HUES64 (cell line): ENCODE results near the gene KLHL41.
A peak's percentile ranks its signal among the peaks of the same experiment; 100 is the strongest.
"Not testable (repeated sequence)": the region's sequence is repeated elsewhere in the genome, so short reads cannot be mapped to it uniquely, and the experiment has no call there.

Experiments used
- H3K27ac ChIP-seq: 2 replicates; pipeline ENCODE4 v1.7.0; 2013; ENCODE audit warnings: low read depth, low read length, inconsistent platforms
- H3K27me3 ChIP-seq: 2 replicates; pipeline ENCODE4 v1.6.1; 2013; ENCODE audit warnings: mild to moderate bottlenecking, low read length; ENCODE audit not compliant: insufficient read depth
- H3K36me3 ChIP-seq: 2 replicates; pipeline ENCODE4 v1.6.1; 2013; ENCODE audit warnings: mild to moderate bottlenecking, low read length; ENCODE audit not compliant: insufficient read depth
- H3K4me1 ChIP-seq: 2 replicates; pipeline ENCODE4 v1.6.1; 2013; ENCODE audit warnings: mild to moderate bottlenecking, low read length, moderate library complexity; ENCODE audit not compliant: insufficient read depth
- H3K4me3 ChIP-seq: 2 replicates; pipeline ENCODE4 v1.5.1; 2013; ENCODE audit warnings: mild to moderate bottlenecking, low read length, moderate library complexity
- H3K9ac ChIP-seq: 2 replicates; pipeline ENCODE4 v1.6.1; 2013; ENCODE audit warnings: mild to moderate bottlenecking, low read depth, low read length
- H3K9me3 ChIP-seq: 2 replicates; pipeline ENCODE4 v1.6.1; 2013; ENCODE audit warnings: low read depth, low read length; ENCODE audit not compliant: insufficient read depth
- WGBS: fragments of 150-250, 120-280 bp; methylation state at CpG from one replicate; pipeline ENCODE4 v1.1.7; 2013; ENCODE audit warnings: missing lambda C conversion rate; 5-methylcytosine and 5-hydroxymethylcytosine counted together

Gene KLHL41

DNA sequence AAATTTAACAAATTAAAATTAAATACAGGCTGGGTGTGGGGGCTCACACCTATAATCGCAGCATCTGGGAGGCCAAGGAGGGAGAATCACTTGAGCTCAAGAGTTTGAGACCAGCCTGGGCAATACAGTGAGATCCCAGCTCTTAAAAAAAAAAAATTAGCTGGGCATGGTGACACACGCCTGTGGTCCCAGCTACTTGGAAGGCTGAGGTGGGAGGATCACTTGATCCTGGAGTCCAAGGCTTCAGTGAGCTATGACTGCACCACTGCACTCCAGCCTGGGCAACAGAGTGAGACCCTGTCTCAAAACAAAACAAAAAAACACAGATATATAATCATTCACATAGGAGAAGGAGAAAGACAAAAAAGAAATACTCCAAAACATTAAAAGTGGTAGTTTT is 30.0 kb downstream of the KLHL41 start:
- H3K36me3 ChIP-seq, result peaks cover 82% of the 10 kb centered on the region
- H3K9ac ChIP-seq, H3K4me1 ChIP-seq, H3K27ac ChIP-seq, H3K9me3 ChIP-seq, H3K27me3 ChIP-seq, H3K4me3 ChIP-seq: not testable (repeated sequence)
- WGBS, result 94% methylated on average over 2 of the region's 2 CpGs

DNA sequence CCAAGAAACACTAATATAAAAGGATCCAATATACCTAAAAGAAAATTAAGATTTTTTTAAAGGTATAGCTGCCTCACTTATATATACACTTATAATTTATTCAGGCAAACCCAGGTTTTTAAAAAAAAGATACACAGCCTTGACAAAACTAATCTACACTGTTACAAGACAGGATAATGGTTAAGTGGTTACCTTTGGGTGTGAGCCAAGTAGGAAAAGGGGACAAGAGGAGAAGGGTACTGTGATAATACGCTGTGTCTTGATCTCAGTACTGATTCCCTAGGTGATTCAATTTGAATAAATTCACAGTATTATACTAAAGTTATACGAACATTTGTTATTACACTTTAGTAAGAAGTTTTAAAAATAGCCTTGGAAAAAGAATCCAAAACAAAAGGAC is 30.6 kb downstream of the KLHL41 start:
- Histone ChIP-seq H3K27me3 (no peaks in the 10 kb centered on the region), H3K9me3 (no peaks in the 10 kb centered on the region), H3K27ac (no peak overlapping the region), H3K4me3 (no peak overlapping the region), H3K36me3 (peaks cover 89% of the 10 kb centered on the region), H3K4me1 (no peaks in the 10 kb centered on the region), H3K9ac (no peak overlapping the region)
- no CpG with 5 or more reads among the region's 2 CpGs for WGBS

DNA sequence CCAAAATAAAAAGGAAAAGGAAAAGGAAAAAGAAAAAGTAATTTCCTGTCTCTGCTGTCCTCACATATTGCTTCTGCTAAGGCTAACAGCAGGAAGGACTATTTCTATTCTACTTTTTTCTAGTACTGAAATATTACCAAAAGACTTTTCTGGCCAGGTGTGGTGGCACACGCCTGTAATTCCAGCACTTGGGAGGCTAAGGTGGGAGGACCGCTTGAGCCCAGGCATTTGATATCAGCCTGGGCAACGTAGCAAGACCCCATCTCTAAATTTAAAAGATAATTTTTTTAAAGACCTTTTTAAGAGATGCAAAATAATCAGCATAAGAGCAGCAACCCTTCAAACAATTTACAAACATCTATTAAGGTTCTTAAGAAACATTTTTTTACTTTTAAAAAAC is 32.9 kb downstream of the KLHL41 start:
- no peak overlapping the region for H3K9ac ChIP-seq
- no peaks in the 10 kb centered on the region for H3K4me1 ChIP-seq
- no peaks in the 10 kb centered on the region for H3K9me3 ChIP-seq
- no peak overlapping the region for H3K4me3 ChIP-seq
- no peak overlapping the region for H3K27ac ChIP-seq
- 92% methylated on average over 3 of the region's 3 CpGs for WGBS
- peaks cover 92% of the 10 kb centered on the region for H3K36me3 ChIP-seq
- H3K27me3 ChIP-seq, result no peaks in the 10 kb centered on the region

DNA sequence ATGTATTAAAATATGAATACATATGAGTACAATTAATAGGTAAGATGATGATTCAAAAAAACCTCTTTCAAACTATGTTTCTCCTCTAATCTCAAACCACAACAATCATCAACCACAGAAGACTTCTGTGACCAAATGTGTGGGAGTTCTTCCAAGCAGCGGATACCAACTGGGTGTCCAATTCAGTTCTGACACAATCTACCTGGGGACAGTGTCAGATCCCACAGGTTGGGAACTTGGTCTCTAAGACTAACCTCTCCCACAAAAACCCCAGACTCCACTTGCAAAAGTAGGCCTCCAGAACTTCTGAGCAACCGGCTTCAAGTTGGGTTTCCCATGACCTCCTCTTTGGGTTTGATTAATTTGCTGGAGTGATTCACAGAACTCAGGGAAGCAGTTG is 37.3 kb downstream of the KLHL41 start:
- no peak overlapping the region for H3K4me3 ChIP-seq
- no peaks in the 10 kb centered on the region for H3K9me3 ChIP-seq
- WGBS, result 94% methylated on average over 2 of the region's 2 CpGs
- H3K9ac ChIP-seq, result no peak overlapping the region
- peaks cover 79% of the 10 kb centered on the region for H3K36me3 ChIP-seq
- H3K4me1 ChIP-seq, result no peaks in the 10 kb centered on the region
- H3K27me3 ChIP-seq, result no peaks in the 10 kb centered on the region
- no peak overlapping the region for H3K27ac ChIP-seq

DNA sequence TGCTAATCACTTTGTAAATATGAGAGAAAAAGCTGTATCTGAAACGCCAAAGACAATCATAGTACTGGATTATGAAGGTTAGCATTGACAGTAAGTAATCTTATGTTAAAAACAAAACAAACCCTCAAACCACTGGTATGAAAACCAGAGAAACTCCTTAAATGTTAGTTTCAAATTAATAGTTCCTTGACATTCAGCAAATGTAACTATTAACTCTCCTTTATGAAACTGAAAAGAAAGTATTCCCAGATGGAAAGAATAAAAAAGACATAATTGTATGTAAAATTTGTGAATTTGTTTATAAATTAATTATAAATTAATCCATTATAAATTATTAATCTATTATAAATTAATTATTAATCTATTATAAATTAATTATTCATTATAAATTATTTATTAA is 51.9 kb downstream of the KLHL41 start:
- no peaks in the 10 kb centered on the region for H3K9me3 ChIP-seq

DNA sequence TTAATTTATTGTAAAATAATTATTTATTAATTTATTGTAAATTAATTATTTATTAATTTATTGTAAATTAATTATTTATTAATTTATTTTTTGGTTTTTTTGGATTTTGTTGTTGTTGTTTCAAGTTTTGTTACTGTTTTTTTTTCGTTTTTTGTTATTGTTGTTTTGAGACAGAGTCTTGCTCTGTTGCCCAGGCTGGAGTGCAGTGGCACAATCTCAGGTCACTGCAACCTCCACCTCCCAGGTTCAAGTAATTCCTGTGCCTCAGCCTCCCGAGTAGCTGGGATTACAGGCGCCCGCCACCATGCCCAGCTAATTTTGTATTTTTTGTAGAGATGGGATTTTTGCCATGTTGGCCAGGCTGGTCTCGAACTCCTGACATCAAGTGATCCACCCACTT is 52.6 kb downstream of the KLHL41 start:
- 84% methylated on average over 5 of the region's 5 CpGs for WGBS
- H3K27me3 ChIP-seq, H3K27ac ChIP-seq, H3K9me3 ChIP-seq, H3K9ac ChIP-seq, H3K4me3 ChIP-seq, H3K4me1 ChIP-seq: not testable (repeated sequence)
- peaks cover 45% of the 10 kb centered on the region for H3K36me3 ChIP-seq

More for the DNA sequence above, 51.9 kb downstream of the KLHL41 start:
- WGBS, result no CpG with 5 or more reads among the region's 1 CpG
- Histone ChIP-seq H3K27ac (no peak overlapping the region), H3K4me1 (no peaks in the 10 kb centered on the region), H3K9ac (no peak overlapping the region), H3K27me3 (no peaks in the 10 kb centered on the region), H3K36me3 (peaks cover 47% of the 10 kb centered on the region), H3K4me3 (no peak overlapping the region)

DNA sequence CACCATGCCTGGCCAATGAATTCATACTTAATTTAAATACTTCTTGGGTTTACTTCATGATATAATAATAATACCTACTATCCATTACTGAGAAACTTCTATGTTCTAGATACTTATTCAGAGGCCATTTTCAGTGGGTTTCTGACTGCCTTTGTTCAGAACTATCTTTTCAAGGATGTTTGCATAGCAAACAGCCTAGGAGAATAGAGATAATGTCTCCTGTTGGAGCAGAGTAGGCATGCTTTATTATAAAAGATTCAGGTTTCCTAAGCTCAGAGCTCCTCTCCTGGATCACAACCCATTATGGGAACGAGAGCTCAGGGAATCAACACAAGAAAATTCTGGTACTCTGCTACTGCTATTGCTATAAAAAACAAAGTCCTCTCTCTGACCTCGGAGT is 53.0 kb downstream of the KLHL41 start:
- Histone ChIP-seq H3K27me3 (no peaks in the 10 kb centered on the region), H3K9ac (no peak overlapping the region), H3K9me3 (no peaks in the 10 kb centered on the region), H3K36me3 (peaks cover 49% of the 10 kb centered on the region), H3K4me3 (no peak overlapping the region), H3K4me1 (no peaks in the 10 kb centered on the region), H3K27ac (no peak overlapping the region)
- WGBS, result 97% methylated on average over 2 of the region's 2 CpGs

DNA sequence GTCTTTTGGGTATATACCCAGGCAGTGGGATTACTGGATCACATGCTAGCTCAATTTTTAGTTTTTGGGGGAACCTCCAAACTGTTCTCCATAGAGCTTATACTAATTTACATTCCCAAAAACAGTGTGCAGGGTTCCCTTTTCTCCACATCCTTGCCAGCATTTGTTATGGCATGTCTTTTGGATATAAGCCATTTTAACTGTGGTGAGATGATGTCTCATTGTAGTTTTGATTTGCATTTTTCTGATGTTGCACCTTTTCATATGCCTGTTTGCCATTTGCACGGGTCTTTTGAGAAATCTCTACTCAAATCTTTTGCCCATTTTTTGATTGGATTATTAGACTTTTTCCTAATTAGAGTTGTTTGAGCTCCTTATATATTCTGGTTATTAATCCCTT is 56.2 kb downstream of the KLHL41 start:
- H3K9ac ChIP-seq, result no peak overlapping the region
- no peaks in the 10 kb centered on the region for H3K27me3 ChIP-seq
- no peak overlapping the region for H3K27ac ChIP-seq
- peaks cover 49% of the 10 kb centered on the region for H3K36me3 ChIP-seq
- H3K4me3 ChIP-seq, result no peak overlapping the region
- no peaks in the 10 kb centered on the region for H3K9me3 ChIP-seq
- 100% methylated on average over 1 of the region's 1 CpG for WGBS
- H3K4me1 ChIP-seq, result no peaks in the 10 kb centered on the region

DNA sequence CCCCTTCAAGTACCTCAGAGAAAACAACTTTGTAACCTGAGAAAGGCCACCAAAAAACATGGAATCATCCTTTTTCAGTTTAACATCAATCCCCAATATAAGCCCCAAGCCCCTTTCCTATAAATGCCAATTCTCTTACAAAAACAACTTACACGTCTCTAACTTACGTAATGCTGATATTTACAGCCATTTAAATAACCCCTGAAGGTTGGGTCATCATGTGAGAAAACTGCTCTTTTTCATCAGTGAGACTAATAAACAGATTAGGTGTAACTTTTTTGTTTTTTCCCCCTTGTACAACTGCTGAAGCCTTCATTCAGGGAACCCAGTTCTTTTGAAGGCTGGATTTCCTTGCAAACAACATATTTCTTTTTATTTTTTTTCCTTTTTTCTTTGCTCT is 60.4 kb downstream of the KLHL41 start:
- Histone ChIP-seq H3K36me3 (peaks cover 35% of the 10 kb centered on the region), H3K27me3 (no peaks in the 10 kb centered on the region), H3K4me1 (peaks cover 5% of the 10 kb centered on the region; the same call in 1 of the 2 replicates), H3K27ac (no peak overlapping the region), H3K4me3 (no peak overlapping the region), H3K9ac (no peak overlapping the region), H3K9me3 (no peaks in the 10 kb centered on the region)
- 98% methylated on average over 2 of the region's 2 CpGs for WGBS

DNA sequence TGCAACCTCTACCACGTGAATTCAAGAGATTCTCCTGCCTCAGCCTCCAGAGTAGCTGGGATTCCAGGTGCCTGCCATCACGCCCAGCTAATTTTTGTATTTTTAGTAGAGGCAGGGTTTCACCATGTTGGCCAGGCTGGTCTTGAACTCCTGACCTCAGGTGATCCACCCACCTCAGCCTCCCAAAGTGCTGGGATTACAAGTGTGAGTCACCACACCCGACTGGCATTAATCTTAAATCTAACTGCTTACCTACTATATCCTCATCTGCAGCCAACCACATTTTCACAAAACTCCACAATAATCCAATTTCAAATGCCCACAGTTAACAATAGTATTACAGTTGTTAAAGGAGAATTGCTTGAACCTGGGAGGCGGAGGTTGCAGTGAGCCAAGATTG is 61.2 kb downstream of the KLHL41 start:
- H3K27ac ChIP-seq, H3K9me3 ChIP-seq, H3K4me3 ChIP-seq, H3K9ac ChIP-seq, H3K27me3 ChIP-seq, H3K4me1 ChIP-seq: not testable (repeated sequence)
- H3K36me3 ChIP-seq, result peaks cover 32% of the 10 kb centered on the region
- WGBS, result 90% methylated on average over 4 of the region's 4 CpGs

DNA sequence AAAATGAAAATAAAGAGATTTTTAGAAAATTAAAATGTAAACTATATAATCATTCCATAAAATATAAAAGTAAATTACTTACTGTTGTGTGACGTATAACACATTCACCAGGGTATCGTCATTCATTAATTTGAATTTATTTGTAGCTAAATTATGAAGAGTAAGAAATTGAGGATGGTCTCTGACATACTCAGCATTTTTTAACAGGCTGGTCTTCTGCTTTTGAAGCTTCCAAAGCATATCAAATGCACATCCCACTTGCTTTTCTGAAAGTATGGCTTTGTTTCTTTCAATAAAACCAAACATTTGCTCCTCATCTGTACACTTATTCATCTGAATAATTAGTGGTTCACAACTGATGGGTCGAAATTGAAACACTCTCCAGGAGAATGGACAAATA is 62.1 kb downstream of the KLHL41 start:
- Histone ChIP-seq H3K9me3 (0 out of 2 replicates have a peak, but pooled peaks cover 3% of the 10 kb centered on the region), H3K27ac (no peak overlapping the region), H3K4me1 (peaks cover 5% of the 10 kb centered on the region; the same call in 1 of the 2 replicates), H3K4me3 (peak overlapping the region; percentile 94), H3K27me3 (no peaks in the 10 kb centered on the region), H3K36me3 (peaks cover 24% of the 10 kb centered on the region), H3K9ac (no peak overlapping the region)
- 91% methylated on average over 1 of the region's 3 CpGs for WGBS

DNA sequence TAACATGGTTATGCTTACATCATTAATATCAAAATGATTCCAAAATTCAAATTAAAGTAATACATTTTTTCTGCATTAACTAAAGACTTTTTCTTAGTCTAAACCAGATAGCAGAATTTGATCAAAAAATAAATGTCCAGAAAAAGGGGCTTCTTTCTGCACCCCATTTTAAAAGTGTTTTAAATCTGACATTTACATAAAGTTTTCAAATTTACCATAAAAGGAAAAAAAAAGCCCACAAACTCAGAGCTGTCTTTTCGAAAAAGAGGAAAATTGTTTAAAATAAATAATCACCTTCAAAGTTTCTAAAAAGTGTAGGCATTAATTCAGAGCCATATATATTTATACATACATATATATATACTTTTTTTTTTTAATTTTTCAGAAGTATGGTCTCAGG is 62.7 kb downstream of the KLHL41 start:
- Histone ChIP-seq H3K9me3 (0 out of 2 replicates have a peak, but pooled peaks cover 3% of the 10 kb centered on the region), H3K36me3 (peaks cover 21% of the 10 kb centered on the region), H3K9ac (no peak overlapping the region; the same call in 1 of the 2 replicates), H3K4me3 (peak overlapping the region; percentile 94), H3K4me1 (peaks cover 5% of the 10 kb centered on the region; the same call in 1 of the 2 replicates), H3K27ac (no peak overlapping the region), H3K27me3 (no peaks in the 10 kb centered on the region)
- no CpG with 5 or more reads among the region's 1 CpG for WGBS
